ENCODE data around the gene TMEM63C. TPM values are rescaled to one million over a fixed set of nuclear protein-coding genes. Genes with fewer than 3 reads are reported as not detected.

The TMEM63C gene
- total RNA-seq, 1 experiment from 2014 or later = 5.7 TPM

DNA sequence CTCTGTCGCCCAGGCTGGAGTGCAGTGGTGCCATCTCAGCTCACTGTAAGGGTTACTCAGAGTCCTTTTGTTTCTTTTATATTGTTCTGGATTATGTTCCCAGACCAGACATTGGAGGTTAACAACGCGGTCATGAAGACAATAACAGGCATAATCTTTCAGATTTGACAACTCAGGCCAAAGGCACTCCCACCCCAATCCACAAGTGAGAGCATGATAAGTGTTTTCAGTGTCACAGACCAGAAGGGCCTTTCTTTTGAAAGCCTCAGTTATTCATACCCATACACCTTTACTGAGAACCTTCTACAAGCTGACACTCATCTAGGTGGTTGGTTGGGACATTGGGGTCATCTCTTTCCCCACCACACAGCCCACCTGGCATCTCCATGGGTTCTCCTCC, 2.9 kb upstream of the TMEM63C start:
- Histone ChIP-seq H3K9ac (ENCODE audit: low read length) (no peak overlapping the region), H4K20me1 (ENCODE audit: insufficient read depth) (no peaks in the 10 kb centered on the region), H3K4me2 (ENCODE audit: low read length) (no peak overlapping the region), H3K4me1 (ENCODE audit: control insufficient read depth in 1 of 2, insufficient read depth in 2 of 2, low read length in 2 of 2) (peaks cover 9 to 25% of the 10 kb centered on the region in 2 experiments), H3K27me3 (ENCODE audit: insufficient read depth, low read length) (no peaks in the 10 kb centered on the region), H3K9me2 (ENCODE audit: insufficient read depth) (no peaks in the 10 kb centered on the region), H3K36me3 (ENCODE audit: control insufficient read depth in 1 of 2, insufficient read depth in 2 of 2, low read length in 2 of 2) (no peaks in the 10 kb centered on the region), H2AFZ (ENCODE audit: low read depth, low read length, poor library complexity, severe bottlenecking) (no peak overlapping the region), H3K27ac (ENCODE audit: low read depth, low read length) (no peak overlapping the region), H3K79me2 (ENCODE audit: insufficient read depth, low read length) (no peaks in the 10 kb centered on the region), H3K4me3 (replicated peaks in 1 of 2; ENCODE audit: low read depth in 1 of 2, low read length in 2 of 2) (no peak overlapping the region), H3K9me3 (ENCODE audit: control insufficient read depth in 1 of 2, insufficient read depth in 1 of 2, low read depth in 1 of 2, low read length in 2 of 2) (no peaks in the 10 kb centered on the region)
- no TSS peak for BruUV-seq (replicated peaks)
- RAD21 ChIA-PET (ENCODE audit: low non-redundant PET in 1 of 2, low total read pairs in 2 of 2, uncharacterized antibody in 2 of 2, unreplicated experiment in 2 of 2) = no interaction called here
- POLR2A ChIA-PET = no interaction called here
- DNase-seq (ENCODE audit: low read depth, low spot score) = no peak
- intact Hi-C loops (cut with micrococcal nuclease) = no loop called here
- ATAC-seq = no peak
- CTCF ChIA-PET = interaction anchor here (0.9 kb wide), 1 partner anchor 137 kb away, joined by 3 read pairs; no protein-coding TSS in a partner anchor
- TF ChIP-seq JUND (IDR thresholded peaks at IDR 0.05) = no peak
- TF ChIP-seq EZH2 (IDR thresholded peaks at IDR 0.05) = no peak

DNA sequence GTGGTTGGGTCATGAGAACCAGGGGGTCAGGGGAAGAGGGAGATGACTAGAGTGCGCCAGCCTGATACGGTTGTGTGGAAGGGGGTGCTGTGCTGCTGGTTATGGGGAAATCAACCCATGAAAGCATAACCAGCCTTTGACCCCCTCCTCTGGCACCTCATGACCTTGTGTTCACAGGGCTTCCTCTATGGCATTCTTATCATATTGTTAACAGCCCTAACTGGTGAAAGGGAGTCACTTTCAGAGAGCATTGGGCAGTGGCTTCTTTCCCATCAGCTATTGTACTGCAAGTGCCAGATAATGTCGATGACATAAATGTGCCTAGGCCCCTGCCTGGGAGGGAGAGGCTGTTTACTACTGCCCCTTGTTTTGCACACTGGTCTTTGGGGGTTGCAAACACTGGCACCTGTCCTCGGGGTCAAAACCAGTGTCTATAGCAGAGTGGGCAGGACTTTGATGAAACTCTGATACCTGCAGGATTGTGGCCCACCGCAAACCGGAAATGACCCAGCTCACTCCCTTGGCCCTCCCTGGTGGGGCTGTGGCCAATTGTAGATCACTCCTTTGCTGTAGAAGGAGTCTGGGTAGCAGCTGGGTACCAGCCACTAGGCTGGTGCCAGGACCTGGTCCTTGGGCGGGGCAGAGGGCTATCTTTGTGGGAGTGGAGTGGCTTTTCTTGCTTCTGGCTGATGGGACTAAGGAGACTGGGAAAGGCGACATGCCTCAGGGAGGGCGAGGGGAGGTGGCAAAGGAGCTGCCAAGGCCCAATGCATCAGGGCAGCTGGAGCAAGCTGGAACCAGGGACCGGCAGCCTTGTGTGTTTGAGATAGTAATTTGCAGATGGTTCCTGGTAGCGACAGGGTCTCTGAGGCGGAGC, 634 bp upstream of the TMEM63C start:
- Histone ChIP-seq H3K4me3 (replicated peaks in 1 of 2; ENCODE audit: low read depth in 1 of 2, low read length in 2 of 2) (peak overlapping the region; percentile 66 to 68), H4K20me1 (ENCODE audit: insufficient read depth) (no peaks in the 10 kb centered on the region), H3K9me3 (ENCODE audit: control insufficient read depth in 1 of 2, insufficient read depth in 1 of 2, low read depth in 1 of 2, low read length in 2 of 2) (no peaks in the 10 kb centered on the region), H3K9me2 (ENCODE audit: insufficient read depth) (no peaks in the 10 kb centered on the region), H2AFZ (ENCODE audit: low read depth, low read length, poor library complexity, severe bottlenecking) (peak overlapping the region; percentile 93), H3K9ac (ENCODE audit: low read length) (peak overlapping the region; percentile 27; the same call in 1 of the 2 replicates), H3K36me3 (ENCODE audit: control insufficient read depth in 1 of 2, insufficient read depth in 2 of 2, low read length in 2 of 2) (no peaks in the 10 kb centered on the region), H3K79me2 (ENCODE audit: insufficient read depth, low read length) (no peaks in the 10 kb centered on the region), H3K27ac (ENCODE audit: low read depth, low read length) (peak overlapping the region; percentile 64), H3K4me1 (ENCODE audit: control insufficient read depth in 1 of 2, insufficient read depth in 2 of 2, low read length in 2 of 2) (peaks cover 9 to 42% of the 10 kb centered on the region in 2 experiments), H3K27me3 (ENCODE audit: insufficient read depth, low read length) (no peaks in the 10 kb centered on the region), H3K4me2 (ENCODE audit: low read length) (peak overlapping the region; percentile 90)
- ATAC-seq (peak; percentile 65), DNase-seq (ENCODE audit: low read depth, low spot score) (no peak)
- ChIA-PET CTCF (interaction anchor here (0.9 to 2.1 kb wide), 5 partner anchors 27 to 308 kb away, joined by 4 to 23 read pairs (median 5); partner anchors contain the start of genes GSTZ1 and POMT2), RAD21 (ENCODE audit: low non-redundant PET in 1 of 2, low total read pairs in 2 of 2, uncharacterized antibody in 2 of 2, unreplicated experiment in 2 of 2) (no interaction called here), POLR2A (interaction anchor here (0.6 to 2.0 kb wide), 5 partner anchors 10 to 325 kb away, joined by 3 to 6 read pairs (median 4); partner anchors contain the start of genes GSTZ1 and POMT2)
- BruUV-seq (replicated peaks) = no TSS peak
- TF ChIP-seq SP1 (IDR thresholded peaks at IDR 0.05; ENCODE audit: low read depth) = no peak
- no peak for TF ChIP-seq TCF7L2 (IDR thresholded peaks at IDR 0.05; ENCODE audit: borderline replicate concordance, extremely low read depth, insufficient read depth, insufficient read length)
- TF ChIP-seq, protein P1, sequence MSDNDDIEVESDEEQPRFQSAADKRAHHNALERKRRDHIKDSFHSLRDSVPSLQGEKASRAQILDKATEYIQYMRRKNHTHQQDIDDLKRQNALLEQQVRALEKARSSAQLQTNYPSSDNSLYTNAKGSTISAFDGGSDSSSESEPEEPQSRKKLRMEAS (IDR thresholded peaks at IDR 0.05) = no peak
- TF ChIP-seq SIN3A (IDR thresholded peaks at IDR 0.05; ENCODE audit: low read depth) = no peak
- no peak for TF ChIP-seq POLR2A (IDR thresholded peaks at IDR 0.05; ENCODE audit: borderline replicate concordance, extremely low read depth, insufficient read depth, insufficient read length)
- no peak for TF ChIP-seq POLR2AphosphoS5 (IDR thresholded peaks at IDR 0.05; ENCODE audit: low read depth, low read length)
- no peak for TF ChIP-seq EZH2phosphoT487 (IDR thresholded peaks at IDR 0.05; ENCODE audit: borderline replicate concordance)
- intact Hi-C loops (cut with micrococcal nuclease) = no loop called here

Data from HCT116 (cell line).